Dermis microvascular lymphatic vessel endothelial cell (primary cell): ENCODE results near the gene HDLBP. TPM values are rescaled to one million over a fixed set of nuclear protein-coding genes. Genes with fewer than 3 reads are reported as not detected.

ENCODE experiments used
- DNase-seq, 2 donors: peaks; one replicate each; pipeline versions ENCODE4 v3.0.0 to v3.0.0-alpha.2; 2010; ENCODE audit warnings: low read depth in 2 of 2
- total RNA-seq: library from RNA; depleted of rRNA; stranded (reverse); fragments of >200 nt; gene quantifications from 2 replicates; pipeline ENCODE4 v1.2.1, GENCODE V29; 2014

HDLBP gene, protein sequence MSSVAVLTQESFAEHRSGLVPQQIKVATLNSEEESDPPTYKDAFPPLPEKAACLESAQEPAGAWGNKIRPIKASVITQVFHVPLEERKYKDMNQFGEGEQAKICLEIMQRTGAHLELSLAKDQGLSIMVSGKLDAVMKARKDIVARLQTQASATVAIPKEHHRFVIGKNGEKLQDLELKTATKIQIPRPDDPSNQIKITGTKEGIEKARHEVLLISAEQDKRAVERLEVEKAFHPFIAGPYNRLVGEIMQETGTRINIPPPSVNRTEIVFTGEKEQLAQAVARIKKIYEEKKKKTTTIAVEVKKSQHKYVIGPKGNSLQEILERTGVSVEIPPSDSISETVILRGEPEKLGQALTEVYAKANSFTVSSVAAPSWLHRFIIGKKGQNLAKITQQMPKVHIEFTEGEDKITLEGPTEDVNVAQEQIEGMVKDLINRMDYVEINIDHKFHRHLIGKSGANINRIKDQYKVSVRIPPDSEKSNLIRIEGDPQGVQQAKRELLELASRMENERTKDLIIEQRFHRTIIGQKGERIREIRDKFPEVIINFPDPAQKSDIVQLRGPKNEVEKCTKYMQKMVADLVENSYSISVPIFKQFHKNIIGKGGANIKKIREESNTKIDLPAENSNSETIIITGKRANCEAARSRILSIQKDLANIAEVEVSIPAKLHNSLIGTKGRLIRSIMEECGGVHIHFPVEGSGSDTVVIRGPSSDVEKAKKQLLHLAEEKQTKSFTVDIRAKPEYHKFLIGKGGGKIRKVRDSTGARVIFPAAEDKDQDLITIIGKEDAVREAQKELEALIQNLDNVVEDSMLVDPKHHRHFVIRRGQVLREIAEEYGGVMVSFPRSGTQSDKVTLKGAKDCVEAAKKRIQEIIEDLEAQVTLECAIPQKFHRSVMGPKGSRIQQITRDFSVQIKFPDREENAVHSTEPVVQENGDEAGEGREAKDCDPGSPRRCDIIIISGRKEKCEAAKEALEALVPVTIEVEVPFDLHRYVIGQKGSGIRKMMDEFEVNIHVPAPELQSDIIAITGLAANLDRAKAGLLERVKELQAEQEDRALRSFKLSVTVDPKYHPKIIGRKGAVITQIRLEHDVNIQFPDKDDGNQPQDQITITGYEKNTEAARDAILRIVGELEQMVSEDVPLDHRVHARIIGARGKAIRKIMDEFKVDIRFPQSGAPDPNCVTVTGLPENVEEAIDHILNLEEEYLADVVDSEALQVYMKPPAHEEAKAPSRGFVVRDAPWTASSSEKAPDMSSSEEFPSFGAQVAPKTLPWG (N-terminal part only)
- total RNA-seq: 660 and 780 TPM in 2 replicates

DNA sequence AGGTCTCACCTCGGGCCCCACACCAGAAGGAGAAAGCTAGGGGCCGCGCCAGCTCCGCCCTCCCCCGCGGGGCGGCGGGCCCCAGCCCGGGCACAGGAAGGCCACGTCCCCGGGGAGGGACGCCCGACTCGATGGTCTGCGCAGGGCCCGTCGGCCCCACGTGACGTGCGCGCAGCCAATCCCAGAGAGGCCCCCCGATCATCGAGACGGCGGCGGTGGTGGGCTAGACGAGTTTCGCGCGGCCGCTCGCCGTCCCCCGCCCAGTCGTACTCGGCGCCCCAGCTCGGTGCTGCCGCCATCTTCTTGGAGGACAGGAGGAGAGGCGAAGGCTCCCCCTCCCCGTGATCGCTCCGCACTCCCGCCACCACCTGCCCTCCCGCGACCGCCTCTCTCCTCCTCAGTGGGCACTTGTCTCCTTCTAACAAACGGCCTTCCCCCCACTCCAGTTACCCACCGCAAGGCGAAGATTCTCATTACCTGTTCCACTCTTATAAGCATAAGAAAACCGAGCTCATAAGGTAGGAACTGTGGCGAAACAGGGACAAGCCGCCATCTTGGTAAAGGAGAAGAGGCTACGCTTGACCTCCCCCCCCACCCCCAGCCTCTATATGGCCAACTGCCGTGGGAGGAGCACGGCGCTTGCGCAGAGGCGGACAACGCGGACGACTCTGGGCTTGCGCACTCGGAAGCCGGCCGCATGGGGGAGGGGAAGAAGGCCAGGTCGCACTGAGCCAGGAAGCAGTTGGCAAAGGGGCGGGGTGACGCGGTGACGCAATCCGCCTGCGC, at the start of gene HDLBP:
HDLBP (minus strand) TSS at position 580 of the 786 bp plus-strand sequence. CDS start 48,803 bp downstream, outside the sequence.
- DNase-seq: peak; percentile 98 to 99

DNA sequence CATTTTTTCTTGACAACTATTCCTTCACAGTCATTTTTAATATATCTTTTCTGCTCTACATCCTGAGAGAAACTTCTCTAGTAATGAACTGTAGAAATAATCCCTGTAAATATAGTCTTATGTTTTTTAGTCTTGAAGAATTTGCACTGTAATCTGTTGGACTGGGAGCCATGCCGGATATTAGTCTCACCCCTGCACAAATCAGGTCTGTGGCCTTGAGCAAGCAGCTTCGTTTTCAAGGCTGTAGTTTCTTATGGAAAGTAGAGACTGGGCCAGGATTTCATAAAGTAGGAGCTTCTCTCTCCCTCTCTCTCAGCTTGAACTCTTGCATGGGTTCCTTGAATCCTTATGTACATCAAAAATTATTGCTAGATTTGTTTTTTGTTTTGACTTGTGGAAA, 49.3 kb upstream of the HDLBP start:
- DNase-seq: no peak

DNA sequence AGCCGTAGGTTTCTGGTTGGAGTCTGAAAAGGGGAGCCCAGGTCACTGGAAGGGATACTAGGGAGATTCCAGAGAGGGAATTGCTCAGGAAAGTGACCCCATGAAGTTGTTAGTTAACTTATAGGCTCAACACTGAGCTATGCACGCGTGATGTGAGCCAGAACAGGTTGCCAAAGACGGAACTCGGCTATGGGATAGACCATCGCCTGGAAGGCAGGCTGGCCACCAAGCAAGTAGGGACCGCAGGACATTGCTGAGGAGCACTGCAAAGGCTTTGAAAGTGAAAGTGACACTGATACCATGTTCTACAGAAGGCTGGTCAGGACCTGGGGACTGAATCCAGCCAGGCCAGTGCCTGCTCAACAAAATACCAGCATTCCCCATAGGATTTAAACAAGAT, 48.0 kb upstream of the HDLBP start:
- DNase-seq: no peak

DNA sequence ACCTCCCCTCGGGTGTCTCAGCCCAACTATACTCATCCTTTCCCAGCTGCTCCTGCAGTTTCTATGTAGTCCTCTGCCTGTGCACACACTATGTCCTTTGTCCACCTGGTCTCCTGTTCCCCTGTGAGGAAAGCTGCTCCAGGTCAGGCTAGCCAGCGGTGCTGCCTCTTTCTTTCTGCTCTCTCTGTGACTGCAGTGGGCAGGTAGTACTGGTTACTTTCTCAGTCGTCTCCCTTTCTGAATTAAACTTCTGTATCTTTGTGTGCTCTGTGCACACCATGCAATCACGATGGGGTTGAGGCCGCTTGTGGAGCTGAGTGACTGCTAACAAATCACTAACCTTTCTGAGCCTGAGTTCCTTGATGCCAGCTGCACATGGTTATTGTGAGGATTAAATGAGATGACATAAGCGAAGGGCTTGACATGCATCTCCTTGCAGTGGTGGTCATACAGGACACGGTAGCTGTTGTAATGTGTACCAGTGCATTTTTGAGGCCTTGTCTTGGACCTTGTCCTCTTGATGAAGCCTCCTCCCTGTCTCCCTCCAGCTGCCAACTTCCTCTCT, 44.1 kb upstream of the HDLBP start:
- DNase-seq: no peak

DNA sequence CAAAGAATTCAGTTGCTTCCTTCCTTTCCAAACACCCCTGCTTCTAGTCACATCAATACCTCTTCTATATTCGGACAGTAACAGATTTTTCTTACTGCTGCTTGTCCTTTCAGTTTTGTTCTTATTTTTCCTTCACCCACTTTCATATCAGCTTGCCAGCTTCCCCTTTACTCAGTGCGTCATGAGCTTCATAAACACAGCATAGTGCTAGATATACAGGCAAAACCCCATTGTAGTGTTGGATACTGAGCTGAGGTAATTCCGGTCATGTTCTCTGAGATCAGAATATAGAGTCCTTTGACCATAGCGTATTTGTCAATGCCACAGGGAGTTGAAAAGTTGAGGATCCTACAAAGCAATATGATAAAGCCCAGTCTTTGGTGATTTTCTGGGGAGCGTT, 43.0 kb upstream of the HDLBP start:
- peak; percentile 65 to 81 for DNase-seq

DNA sequence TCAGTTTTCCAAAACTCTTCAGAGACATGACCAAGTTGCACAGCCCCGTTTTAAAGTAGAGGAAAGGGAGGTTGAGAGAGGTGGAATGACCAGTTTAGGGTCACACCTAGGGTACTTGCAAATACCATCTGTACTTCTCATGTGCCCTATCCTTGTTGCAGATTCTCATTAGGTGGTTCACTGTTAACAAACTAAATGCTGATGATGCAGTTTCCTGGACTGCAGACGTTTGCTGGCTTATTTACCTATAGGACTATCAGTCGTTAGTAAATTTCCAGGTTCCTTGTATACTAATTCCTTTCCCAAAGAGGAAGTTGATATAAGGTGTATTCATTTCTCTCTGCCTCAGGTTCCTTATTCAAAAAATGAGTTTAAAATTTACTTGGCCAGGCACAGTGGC, 42.1 kb upstream of the HDLBP start:
- DNase-seq: no peak

DNA sequence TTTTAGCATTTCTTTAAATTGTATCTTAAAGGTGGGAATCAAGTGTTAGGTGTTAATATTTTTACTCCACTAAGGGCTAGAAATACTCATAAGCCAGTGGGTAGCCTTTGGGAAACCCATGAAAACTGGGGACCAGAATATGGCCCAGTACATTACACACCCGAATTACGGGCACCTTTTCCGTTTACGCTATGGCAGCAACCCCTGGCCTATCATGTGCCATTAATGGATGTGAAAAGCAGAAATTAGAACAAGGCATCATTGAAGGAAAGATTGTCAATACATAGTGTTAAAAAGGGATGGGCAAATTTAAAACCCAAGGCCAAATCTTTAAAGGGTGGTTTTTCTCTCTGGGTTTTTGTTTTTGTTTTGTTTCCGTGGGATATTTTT, 41.4 kb upstream of the HDLBP start:
- DNase-seq: peak in 1 of 2 donors; percentile 22

DNA sequence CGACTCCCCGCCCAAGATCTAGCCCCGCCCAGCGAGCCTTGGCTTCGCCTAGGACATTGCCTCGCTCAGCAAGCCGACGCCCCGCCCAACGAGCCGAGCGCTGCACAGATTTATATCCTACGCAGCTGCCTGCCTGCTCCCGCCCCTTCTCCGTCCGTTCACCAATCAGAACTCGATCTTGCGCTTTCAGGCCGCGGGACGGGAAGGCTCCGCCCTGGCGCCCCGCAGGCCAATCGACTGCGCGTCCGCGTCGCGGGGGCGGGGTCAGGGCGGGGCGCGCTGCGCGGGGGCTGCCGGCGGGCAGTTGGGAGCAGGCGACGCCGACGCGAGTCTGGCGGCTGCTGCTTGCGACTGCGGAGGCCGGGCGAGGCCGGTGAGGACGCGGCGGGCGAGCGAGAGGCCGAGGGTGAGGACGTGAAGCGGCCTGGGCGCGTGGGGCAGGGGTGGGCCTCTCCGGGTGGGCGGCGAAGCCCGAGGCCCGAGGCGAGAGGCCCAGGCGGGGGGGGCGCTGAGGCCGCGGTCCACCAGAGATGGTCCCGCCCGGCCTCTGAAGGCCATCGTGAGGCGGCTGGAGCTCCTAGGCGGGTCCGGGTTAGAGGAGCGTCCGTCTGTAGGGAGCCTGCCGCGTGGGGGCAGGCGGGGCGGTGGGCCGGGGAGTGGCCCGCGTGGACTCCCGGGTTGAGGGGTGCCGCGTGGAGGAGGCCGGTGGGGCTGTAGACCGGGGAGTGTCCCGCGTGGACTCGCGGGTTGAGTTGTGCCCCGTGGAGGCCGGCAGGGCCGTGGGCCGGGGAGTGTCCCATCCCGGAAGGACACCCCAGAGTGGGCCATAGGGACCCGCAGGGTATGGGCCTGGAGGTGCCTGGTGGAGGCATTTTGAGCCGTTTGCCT, 40.8 kb upstream of the HDLBP start, which contains the start of gene FARP2:
FARP2 (plus strand) TSS at position 303 of the 888 bp plus-strand sequence. CDS start 16,823 bp downstream, outside the sequence.
- peak; percentile 96 to 99 for DNase-seq

DNA sequence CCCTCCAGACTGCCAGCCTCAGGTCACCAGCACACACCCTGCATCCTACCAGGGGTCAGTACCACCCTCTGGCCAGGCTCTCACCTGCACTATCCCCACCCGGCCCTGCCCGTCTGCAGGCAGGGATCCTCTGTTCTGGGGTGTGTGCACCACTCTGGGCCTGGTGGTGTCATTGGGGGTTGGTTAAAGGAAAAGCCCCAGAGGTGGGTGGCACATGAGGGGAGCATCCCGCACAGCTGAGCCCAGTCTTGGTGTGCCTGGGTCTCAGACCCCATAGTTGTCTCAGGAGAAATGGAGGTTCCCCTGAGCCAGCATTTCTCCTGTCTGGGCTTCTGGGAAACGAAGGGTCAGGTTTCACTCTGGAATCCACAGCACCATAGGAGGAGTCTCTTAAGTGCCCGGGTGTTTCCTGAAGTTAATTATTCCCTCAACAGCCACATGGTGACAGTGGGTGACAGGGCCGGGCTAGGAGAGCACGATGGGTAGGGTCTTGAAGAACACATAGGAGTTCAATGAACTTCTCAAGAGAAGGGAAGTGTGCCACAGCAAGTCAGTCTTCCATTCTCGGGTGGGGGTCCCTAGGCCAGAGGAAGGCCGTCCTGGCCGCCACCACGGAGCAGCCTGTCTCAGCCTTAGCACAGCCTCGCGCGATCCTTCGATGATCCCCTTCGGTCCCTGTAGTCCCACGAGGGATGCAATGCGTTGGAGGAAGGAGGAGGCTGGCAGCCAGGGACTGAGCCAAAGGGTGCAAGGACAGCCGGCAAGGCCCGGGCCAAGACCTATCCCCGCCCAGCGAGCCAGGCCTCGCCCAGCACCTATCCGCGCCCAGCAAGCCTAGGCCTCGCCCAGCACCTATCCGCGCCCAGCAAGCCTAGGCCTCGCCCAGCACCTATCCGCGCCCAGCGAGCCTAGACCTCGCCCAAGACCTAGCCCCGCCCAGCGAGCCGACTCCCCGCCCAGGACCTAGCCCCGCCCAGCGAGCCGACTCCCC, 39.5 kb upstream of the HDLBP start:
- peak in 1 of 2 donors; percentile 87 for DNase-seq

DNA sequence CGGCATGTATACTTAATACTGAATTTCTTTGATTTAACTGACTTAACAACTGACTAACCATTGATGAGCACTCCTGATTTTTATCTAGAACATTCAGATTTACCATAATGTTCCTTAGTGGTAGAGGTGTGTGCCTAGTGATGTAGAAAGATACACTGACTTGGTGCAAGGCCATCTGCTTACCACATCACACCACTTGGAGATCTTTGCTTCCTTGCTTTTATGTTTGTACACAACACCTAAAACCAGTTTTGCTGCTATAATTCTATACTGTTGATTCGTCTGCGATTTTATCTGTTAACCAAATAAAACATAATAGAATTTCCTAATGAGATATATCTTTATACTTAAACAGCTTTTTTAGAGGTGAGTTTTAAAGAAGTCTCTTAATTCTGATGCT, 36.8 kb upstream of the HDLBP start:
- DNase-seq: no peak

DNA sequence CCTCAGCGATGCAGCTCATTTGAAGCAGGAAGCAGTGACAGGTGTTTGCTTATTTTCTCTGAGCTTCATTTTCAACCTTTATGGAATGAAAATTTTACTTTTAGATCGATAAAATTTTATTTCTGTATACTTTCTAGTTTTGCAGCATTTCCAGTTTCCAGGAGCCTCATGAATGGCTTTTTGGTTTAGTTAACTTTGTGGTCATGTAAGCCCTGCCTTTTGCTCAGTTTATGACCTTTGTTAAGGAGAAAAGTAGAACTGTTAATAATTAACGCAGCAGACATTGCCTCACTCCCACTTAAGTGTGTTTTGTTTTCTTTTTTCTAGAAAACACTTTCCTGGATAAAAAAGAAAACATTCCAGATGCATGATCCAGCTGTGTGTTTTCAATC, 36.2 kb upstream of the HDLBP start:
- DNase-seq: no peak

DNA sequence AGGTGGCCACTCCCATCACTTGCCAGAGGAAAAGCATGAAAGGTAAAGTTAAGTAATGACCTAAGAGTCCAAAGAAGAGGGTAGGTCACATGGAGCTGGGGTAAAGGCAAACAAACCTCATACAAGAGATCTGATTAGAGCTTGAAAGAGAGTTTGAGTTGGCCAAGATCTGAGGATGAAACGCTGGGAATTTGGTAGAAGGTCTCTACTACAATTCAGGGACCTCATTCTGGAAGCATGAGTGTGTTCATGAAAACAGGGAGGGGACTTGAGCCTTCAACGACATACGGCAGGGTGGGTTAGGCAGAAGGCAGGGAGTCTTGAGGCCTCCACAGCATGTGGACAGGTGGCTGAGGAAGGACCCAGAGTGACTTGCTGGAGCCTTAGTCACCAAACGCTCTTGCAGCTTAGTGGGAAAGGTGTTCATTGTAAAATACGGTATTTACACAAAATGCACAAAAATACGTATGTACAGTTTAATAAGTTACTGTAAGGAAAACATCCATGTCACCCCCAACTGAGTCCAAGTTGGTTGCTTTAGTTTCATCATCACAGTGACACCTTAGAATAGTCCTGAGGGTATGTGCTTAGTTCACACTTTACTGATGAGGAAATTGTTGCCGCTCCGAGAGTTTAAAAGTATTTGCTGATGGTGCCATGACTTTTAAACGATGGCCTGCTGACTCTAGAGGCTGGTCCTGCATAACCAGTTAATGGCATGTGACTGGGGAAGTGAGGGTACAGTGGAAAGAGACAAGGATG, 35.6 kb upstream of the HDLBP start:
- no peak for DNase-seq

DNA sequence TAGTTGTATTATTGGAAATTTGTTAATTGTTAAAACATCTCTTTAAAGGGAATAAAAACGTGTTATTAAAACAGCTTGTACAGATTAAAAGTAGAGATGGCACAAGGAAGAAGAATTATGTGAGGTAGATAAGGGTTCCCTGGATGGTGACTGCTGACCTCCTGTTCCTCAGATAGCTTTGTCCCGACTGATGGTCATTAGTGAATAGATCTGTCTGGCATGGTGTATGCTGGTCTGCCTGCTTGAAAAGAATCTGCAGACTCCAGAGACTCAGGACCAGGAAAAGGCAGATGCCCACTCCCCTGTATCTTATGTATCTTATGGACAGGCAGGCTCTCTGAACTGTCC, 35.0 kb upstream of the HDLBP start:
- DNase-seq: no peak

DNA sequence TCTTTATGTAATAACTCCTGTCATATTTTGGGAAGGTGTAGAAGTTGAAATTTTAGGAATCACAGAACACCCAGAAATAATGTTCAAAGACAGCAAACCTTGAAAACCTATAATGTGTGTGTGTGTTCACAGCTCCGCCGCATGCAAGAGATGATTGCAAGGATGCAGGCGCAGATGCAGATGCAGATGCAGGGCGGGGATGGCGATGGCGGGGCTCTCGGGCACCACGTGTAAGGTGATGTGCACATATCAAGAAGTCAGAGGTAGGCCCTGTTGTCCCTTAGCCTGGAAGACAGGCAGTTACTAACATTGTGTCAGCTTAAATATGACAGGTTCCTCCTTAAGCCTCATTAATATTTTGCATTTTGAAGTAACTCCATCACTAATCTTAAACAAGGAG, 34.5 kb upstream of the HDLBP start:
- no peak for DNase-seq

DNA sequence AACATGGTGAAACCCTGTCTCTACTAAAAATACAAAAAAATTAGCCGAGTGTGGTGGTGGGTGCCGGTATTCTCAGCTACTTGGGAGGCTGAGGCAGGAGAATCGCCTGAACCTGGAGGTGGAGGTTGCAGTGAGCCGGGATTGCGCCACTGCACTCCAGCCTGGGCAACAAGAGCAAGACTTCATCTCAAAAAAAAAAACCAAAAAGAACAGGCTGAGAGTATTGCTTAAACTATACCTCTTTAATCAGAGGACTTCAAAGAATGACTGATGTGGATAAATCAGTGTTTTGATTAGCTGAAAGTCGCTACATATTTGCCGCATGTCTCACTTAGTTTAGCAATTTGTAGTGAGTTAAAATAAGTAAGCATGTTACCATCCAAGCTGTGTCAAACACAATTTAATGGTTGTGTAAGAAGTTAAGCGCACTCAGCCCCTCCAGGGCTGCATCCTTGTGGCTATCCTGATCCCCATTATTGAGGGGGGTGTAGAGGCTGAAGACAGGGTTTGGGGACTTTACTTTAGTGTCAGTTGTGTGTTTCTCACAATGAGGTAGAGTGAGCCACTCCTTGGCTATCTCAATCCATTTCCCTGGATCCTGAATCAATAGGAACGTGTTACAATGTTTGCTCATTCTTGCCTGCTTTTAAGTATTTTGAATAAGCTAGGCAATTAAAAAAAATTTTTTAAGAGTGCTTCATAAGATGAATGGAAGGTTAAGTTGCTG, 29.6 kb upstream of the HDLBP start:
- no peak for DNase-seq

DNA sequence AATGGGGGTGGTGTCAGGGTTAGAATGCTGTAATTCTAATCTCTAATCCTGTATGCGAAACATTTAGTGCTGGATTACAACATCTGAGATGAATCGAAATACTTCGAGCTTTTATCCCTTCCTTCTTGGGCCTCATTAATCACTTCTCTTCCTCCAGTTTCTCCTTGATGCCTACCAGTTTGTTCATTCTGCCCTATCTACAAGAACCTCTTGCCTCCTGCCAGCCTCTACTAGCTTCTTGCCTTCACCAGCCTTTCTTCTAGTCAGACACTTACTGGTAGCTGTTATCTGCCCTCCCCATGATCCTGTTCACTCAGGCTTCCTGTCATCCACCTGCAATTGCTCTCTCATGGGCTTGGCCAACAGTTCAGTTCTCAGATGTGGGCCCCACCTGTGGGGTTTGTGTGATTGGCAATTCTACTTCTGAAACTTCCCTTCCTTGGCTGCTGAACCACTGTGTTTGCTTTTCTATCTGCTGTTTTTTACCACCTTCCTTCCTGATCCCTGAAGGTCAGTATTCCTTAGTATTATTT, 25.2 kb upstream of the HDLBP start:
- no peak for DNase-seq
